GM12801 (cell line): Measurements from ENCODE around the gene SLC17A9.

ENCODE experiments used
- TF ChIP-seq, protein P1 (sequence below): IDR thresholded peaks from one replicate; pipeline ENCODE4 v1.5.1; 2011; ENCODE audit warnings: control low read depth; ENCODE audit not compliant: insufficient read length; ENCODE audit errors: extremely low read depth

The SLC17A9 gene

DNA sequence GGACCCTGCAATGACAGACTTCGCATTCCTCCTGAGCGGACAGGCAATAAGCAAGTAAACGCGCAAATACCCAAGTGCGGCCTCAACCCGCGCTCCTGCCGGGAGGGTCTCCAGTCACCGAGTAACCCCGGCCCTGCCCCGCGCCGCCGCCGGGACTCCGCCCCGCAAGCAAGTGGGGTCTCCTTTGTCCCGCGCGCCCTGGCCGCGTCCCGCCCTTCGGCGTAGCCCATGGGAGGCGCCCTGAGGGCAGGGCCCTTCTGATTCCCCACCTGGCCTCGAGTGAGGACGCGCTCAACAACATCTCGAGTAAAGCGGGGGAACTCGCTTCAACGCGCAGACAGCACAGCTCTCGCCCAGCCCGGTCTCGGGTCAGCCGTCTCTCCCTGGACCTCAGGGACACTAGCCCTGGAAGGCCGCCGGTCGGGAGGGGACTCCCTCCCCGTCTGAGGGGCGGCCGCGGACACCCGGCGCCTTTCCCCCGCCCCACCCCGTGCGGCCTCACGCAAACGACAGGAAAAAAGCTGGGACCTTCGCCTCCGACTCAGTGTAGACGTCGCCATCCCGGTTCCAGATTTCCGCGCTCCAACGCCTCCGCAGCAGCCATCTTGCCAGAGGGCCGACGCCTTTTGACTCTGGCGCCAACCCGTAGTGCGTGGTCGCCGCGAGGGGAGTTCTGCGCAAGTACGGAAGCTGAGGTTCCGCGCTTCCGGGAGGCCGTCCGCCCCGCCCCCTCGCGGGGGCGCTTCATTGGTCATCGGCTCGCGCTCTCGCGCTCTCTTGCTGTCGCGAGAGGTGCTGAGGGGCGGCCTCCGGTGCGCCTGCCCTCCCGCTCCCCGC is 15.0 kb upstream of the SLC17A9 start:
- TF ChIP-seq, protein P1, sequence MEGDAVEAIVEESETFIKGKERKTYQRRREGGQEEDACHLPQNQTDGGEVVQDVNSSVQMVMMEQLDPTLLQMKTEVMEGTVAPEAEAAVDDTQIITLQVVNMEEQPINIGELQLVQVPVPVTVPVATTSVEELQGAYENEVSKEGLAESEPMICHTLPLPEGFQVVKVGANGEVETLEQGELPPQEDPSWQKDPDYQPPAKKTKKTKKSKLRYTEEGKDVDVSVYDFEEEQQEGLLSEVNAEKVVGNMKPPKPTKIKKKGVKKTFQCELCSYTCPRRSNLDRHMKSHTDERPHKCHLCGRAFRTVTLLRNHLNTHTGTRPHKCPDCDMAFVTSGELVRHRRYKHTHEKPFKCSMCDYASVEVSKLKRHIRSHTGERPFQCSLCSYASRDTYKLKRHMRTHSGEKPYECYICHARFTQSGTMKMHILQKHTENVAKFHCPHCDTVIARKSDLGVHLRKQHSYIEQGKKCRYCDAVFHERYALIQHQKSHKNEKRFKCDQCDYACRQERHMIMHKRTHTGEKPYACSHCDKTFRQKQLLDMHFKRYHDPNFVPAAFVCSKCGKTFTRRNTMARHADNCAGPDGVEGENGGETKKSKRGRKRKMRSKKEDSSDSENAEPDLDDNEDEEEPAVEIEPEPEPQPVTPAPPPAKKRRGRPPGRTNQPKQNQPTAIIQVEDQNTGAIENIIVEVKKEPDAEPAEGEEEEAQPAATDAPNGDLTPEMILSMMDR, result no peak

DNA sequence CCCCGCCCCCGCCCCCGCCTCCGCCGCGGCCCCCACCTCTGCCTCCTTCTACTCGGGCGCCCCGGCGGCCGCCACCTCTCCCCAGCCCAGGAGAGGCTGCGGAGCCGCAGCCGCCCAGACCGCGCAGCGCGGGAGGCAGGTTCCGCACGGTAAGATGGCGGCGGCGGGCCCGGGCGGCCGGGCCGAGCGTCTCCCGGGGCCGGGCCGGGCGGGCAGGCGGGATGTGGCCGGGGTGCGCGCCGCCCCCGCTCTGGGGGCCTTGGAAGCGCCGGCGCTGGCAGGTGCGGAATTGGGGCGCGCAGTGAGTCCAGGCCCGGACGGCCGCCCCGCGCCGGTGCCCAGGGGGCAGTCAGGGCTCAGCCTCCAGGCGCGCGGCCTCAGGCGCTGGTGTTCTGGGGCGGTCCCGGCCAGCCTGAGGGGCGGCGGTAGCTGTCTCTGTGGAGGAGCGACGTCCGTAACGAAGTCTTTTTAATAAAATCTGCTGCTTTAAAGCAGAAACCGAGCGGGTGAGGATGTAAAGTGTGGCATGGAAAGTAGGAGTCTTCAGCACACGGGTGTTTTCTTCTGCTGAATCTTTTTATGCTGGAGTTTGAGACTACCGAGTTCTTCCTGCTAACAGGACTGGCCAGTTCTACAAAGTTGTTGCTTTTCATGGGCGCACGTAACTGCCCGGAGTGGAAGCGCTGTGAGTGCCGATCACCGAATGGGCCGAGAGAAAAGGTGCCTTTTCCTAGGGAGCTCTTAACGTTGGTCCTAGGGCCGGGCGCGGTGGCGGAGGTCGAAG is 14.2 kb upstream of the SLC17A9 start, which contains the start of gene GID8:
GID8 (plus strand) TSS at position 43 of the 784 bp plus-strand sequence. CDS start 3,356 bp downstream, outside the sequence.
- TF ChIP-seq, protein P1, result no peak

DNA sequence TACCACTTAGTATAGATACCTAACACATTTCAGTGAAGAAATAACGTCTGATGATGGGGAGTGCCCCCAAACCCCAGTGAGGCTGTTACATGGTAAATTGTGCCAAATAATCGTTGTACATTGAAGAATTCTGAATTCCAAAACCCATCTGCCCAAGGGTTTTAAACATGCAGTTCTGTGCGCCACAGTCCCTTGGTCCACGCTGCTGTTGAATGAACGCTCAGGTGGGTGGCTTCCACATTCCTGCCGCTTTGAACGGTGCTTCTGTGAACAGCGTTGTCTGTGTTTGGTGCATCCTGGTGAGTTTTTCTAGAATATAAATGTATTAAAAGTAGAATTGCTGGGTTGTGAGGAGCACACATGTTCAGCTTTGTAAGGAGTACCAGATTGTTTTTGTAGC is 11.6 kb upstream of the SLC17A9 start:
- TF ChIP-seq, protein P1, result no peak

DNA sequence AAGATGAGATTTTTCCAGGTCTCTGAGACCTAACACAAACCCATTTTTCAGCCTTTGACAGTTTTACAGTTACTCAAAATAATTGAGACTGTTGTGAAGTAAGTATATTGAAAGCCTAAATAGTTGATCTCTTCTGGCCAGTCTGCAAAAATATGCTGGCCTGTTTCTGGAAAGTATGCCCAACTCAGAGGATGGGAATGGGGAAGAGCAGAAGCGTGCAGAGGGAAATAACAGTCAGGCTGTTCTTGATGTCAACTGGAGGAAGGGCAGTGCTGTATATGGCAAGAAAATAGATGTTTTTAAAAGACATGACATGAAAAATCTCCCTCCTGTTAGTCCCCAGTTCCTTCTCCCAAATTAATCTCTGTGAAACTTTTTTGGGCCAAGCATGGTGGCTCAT is 10.7 kb upstream of the SLC17A9 start:
- TF ChIP-seq, protein P1, result no peak

DNA sequence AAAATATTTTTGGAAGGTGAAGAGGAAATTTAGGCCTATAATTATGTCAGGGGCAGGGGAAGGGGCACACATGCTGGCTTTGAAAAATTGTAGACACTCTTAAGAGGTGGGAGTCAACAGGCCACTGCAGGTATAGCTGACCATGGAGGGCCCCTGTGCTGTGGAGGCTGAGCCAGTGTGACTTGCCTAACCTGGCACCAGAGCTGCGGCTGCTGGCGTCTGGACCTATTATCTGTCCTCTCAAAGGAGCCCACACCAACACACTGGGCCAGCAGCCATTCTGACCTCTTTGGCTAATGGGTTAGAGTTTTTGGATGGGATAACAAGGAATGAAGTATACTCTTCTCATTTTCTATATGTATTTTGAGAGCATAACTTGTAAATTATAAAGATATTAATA is 10.1 kb upstream of the SLC17A9 start:
- TF ChIP-seq, protein P1, result no peak

DNA sequence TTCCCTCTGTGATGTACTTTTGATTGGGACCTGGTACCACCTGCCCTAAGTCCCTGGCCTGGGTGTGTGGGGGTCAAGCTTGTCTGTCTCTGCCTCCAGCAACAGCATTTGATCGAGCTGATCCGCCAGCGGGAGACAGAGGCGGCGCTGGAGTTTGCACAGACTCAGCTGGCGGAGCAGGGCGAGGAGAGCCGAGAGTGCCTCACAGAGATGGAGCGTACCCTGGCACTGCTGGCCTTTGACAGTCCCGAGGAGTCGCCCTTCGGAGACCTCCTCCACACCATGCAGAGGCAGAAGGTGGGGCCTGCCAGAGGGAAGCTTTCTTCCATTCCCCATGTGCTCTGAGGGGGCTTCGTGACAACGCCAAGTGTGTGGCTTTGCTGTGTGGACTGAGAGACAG is 9.1 kb upstream of the SLC17A9 start:
- TF ChIP-seq, protein P1, result no peak

DNA sequence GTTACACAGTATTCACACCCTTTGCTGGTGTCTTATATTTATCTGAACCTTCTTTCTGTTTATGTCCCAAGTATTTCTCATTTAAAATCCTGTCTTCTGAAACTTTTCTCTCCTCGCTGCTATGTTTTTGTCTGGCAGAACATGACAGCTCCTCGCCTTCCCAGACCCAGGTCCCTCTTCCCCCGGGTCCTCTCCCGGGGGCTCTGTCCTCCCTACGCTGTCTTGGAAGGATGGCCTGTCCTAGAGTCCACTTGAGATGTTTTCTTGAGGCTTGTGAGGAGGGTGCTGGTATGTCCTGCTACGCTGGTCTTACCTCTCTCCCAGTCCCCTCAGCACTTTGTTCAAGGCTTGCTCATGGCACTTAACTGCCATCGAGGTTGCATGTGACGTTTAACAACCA is 8.3 kb upstream of the SLC17A9 start:
- TF ChIP-seq, protein P1, result no peak
